Activated CD8-positive, alpha-beta memory T cell treated with anti-CD3 and anti-CD28 coated beads for 48 hours (primary cell): Measurements from ENCODE around the gene MKNK1.
"Not testable (repeated sequence)": the region's sequence is repeated elsewhere in the genome, so short reads cannot be mapped to it uniquely, and the experiment has no call there.

Experiments used
- DNase-seq, 3 experiments: peaks; one replicate each; pipeline ENCODE4 v3.0.0-alpha.2; 2020; ENCODE audit warnings: low read depth in 2 of 3, low spot score in 2 of 3

MKNK1 gene

GRCh38 chr1:46603858-46604549 is at the start of gene MKNK1:
Gene MKNK1 (minus strand): TSS chr1:46604268. CDS start chr1:46583327, 20,941 bp downstream.
- DNase-seq, result peak; percentile 88 to 95 (median 89)

DNA sequence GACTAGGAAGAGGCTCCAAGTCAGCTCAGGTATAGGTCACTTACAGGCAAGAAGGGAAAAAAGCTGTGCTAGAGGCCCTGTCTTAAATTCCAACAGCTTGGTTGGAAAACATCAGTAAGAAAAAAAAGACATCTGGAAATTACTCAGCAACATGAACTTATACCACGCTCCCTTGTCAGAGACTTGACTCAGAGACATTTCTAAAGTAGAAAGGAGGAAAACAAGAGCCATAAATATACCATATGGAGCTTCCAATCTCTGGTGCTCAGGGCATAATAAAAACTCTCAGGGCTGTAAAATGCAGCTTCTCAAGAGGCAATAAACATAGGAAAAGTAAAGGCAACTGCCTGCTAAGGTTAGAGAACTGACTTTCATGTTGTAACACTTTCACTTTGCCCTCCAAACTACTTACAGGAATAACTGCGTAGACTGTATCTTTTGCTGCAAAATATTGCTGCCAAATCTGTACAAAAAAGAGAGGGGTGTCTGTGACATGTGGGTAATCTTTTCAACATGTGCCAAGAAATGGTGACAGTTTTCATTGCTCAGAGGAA is 49.4 kb upstream of the MKNK1 start:
- no peak for DNase-seq

DNA sequence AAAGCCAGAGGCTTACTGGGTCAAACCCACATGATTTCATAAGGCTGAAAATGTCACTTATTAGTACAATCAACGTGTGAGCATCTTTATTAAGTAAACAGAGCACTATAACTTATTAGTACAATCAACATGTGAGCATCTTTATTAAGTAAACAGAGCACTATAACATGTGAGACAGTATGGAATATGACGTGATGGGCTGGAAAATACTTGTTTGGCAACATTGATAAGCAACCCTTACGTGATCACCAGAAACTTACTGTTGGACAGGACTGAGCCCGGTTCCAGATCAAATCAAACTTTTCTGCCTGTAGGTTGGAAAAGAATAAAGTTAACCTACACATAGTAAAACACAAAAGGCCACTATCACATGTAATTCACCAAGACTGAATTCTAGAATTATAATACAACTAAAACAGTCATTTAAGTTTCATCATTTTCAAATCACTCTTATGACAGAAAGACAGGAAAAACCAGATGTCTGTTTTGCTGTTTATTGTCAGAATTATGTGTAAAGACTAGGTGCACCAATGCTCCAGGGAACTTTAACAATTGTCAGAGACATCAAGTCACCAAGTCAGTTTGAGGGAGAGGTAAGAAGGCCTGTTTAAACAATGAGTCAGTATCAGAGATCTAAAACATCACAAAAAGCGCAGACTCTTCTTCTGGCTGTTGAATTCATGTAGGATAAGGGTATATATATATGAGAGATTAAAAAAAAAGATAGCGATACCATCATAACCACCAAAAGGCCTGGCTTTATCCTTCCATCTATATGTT is 48.4 kb upstream of the MKNK1 start:
- no peak for DNase-seq

- DNase-seq, result not testable (repeated sequence)
These were observed 47.1 kb upstream of the MKNK1 start for GRCh38 chr1:46651152-46651551.

- DNase-seq, result no peak
These were observed 46.4 kb upstream of the MKNK1 start for GRCh38 chr1:46650491-46650890.

DNA sequence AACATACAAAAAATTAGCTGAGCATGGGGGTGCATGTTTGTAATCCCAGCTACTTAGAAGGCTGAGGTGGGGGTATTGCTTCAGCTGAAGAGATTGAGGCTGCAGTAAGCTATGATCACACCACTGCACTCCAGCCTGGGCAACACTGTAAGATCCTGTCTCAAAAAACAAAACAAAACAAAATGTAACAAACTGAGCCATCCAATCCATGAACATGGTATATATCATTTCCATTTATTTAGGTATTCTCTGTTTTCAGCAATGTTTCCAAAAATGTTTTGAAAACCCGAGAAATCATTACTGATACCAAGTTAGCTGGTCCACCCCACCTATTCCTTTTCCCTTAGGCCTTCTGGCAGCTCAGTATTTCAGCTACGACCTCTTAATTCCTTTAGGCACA is 45.7 kb upstream of the MKNK1 start:
- DNase-seq, result no peak

- DNase-seq, result no peak
These were observed 43.5 kb upstream of the MKNK1 start for GRCh38 chr1:46647611-46648010.

DNA sequence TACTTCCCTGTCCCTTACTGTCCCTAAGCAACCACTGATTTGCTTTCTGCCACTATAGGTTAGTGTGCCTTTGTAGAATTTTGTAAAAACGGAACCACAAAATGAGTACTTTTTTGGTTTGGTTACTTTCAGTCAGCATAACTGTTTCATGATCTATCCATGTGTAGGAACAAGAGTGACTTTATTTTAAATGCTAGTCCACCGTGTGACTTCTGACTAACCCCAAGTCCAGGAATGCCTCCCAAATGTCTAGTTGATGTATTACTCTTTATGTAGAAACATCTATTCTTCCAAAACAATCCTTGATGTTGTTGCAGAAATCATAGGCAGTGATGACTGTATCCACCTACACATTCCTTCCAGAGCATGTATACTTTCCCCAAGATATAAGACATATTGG is 42.8 kb upstream of the MKNK1 start:
- DNase-seq, result no peak

GRCh38 chr1:46646331-46646730 is 42.3 kb upstream of the MKNK1 start:
- no peak for DNase-seq

DNA sequence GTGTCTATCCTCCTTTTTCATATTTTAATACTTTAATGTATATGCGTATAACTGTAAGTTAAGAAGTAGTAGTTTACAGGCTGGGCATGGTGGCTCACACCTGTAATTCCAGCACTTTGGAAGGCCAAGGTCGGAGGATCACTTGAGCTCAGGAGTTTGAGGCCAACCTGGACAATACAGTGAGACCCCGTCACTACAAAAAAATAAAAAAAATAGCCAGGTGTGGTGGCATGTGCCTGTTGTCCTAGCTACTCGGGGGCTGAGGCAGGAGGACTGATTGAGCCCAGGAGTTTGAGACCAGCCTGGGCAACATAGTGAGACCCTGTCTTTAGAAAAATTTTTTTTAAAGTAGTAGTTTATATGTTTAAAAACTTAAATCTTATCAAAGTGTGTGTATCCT is 41.7 kb upstream of the MKNK1 start:
- DNase-seq, result no peak

GRCh38 chr1:46643368-46643775 is 39.3 kb upstream of the MKNK1 start:
- DNase-seq, result no peak

DNA sequence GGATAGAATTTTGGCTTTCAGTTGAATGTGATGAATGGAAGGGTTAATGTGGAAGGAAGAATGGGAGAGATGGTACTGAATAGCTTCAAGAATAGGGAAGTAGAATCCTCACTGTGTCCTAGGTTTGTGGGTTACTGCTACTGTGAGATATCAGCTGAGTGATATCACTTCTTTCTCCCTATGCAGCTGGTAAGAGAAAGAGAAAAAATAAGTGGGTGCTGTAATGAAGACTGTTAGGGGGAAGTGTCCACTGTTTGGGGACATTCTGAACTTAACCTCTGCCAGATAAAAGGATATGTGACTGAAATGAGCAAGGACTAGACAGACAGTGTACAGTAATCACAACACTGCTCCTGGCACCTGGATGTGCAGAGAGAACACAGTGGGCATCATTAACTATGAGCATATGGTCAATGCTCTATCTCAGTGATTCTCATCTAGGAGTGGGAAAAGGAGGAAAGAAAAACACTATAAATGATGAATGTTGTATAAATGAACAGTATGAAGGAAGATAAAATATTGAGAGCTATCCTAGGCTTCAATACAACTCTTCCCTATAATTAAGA is 38.1 kb upstream of the MKNK1 start:
- no peak for DNase-seq

DNA sequence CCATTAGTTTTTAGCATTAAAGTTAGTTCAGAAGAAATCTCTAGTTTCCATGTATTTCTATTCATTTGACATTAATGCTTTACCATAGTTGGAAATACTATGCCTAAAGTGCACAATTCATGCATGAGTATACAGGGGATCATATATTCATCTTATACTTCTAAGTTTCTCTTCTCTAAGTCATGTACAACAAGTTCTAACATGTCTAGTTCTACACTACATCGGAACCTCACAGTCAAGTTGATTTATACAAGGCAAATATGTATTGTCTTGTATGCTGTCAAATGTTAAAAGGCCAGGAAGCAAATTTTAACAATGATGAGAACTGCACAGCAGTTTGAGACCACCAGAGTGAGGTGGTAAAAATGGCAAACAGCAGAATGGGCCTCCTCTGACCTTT is 35.5 kb upstream of the MKNK1 start:
- DNase-seq, result no peak

- no peak for DNase-seq
These were observed 34.9 kb upstream of the MKNK1 start for GRCh38 chr1:46638921-46639320.

- no peak for DNase-seq
These were observed 33.5 kb upstream of the MKNK1 start for GRCh38 chr1:46637444-46638083.

- DNase-seq, result no peak
These were observed 31.1 kb upstream of the MKNK1 start for GRCh38 chr1:46635205-46635604.

GRCh38 chr1:46630719-46631118 is 26.7 kb upstream of the MKNK1 start:
- DNase-seq, result no peak

GRCh38 chr1:46623743-46624644 is 19.9 kb upstream of the MKNK1 start:
- no peak for DNase-seq

DNA sequence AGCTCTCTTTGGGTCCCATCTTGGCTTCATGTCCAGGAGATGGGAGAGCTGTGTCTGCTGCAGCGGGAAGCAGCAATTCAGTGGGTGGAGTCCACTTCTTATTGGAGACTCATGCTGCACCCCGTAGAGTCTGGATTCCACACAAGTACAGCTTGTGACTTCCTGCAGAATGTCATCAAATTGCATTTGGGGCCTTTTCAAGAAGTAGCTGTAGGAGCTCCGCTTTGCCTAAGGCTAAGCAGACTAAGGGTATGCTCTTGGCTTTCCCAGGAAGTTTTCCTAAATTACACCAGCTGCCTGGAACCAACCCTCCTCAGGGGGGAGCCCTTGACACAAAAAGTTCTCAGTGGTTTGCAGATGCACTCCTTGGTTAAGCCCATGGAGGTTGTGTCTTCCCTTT is 18.3 kb upstream of the MKNK1 start:
- DNase-seq, result no peak

- no peak for DNase-seq
These were observed 17.9 kb upstream of the MKNK1 start for GRCh38 chr1:46621930-46622329.
